OCI-LY7 (cell line): Measurements from ENCODE around the gene ATF7.

Source experiments
- EZH2phosphoT487 ChIP-seq: fragments of 200-600 bp; sonication (generic); IDR thresholded peaks from 2 replicates; pipeline ENCODE4 v1.6.1; 2018; ENCODE audit warnings: low read depth, borderline replicate concordance, mild to moderate bottlenecking, mixed run types, antibody characterized with exemption, low read length, moderate library complexity, mixed read lengths
- TF ChIP-seq, protein P1 (sequence below): fragments of 200-600 bp; sonication (generic); conservative IDR thresholded peaks from 2 replicates; pipeline ENCODE4 v1.5.1; 2014; ENCODE audit warnings: mild to moderate bottlenecking, antibody characterized with exemption, low read length, moderate library complexity, mixed read lengths

DNA sequence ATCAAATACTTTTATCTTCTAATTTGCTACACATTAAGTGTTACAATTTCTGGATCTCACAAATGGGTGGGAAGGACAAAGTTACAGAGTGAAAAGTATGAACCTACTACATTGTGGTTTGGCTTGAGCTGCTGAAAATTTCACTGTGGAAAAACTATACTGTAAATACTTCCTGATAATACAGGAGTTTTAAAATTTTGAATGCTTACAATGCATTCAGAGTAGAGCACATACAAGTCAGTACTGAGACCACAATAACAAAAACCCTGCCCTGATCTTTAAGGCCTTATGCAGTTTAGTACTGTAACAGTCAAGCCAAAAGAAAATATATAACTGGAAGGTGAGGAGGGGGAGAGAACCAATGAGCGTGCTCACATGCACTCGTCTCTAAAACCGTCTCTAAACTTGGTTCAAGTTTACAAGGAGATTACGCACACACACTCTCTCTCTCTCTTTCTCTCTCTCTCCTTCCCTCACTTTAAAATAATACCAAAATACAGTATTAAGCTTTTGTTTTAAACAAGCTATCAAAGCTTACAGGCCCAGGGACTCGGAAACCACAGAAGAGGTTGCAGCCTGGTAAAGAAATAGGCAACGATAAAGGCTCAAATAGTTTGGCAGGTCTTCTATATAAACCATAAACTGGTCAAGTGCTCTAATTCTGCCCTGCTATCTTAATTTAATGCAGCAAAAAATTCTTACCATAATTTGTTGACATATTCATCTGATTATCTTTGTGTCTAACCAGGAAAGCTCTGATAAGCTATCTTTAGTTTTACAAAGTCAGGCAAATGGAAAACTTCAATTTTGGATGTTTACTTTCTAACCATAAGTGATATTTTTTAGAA, 58.0 kb downstream of the ATF7 start:
- TF ChIP-seq, protein P1, sequence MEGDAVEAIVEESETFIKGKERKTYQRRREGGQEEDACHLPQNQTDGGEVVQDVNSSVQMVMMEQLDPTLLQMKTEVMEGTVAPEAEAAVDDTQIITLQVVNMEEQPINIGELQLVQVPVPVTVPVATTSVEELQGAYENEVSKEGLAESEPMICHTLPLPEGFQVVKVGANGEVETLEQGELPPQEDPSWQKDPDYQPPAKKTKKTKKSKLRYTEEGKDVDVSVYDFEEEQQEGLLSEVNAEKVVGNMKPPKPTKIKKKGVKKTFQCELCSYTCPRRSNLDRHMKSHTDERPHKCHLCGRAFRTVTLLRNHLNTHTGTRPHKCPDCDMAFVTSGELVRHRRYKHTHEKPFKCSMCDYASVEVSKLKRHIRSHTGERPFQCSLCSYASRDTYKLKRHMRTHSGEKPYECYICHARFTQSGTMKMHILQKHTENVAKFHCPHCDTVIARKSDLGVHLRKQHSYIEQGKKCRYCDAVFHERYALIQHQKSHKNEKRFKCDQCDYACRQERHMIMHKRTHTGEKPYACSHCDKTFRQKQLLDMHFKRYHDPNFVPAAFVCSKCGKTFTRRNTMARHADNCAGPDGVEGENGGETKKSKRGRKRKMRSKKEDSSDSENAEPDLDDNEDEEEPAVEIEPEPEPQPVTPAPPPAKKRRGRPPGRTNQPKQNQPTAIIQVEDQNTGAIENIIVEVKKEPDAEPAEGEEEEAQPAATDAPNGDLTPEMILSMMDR = no peak
- TF ChIP-seq EZH2phosphoT487 = no peak
